Body of pancreas (tissue), 4 donors: ENCODE measurements around the gene DNAJB6. TPM values are rescaled to one million over a fixed set of nuclear protein-coding genes. Genes with fewer than 3 reads are reported as not detected.

Experiments used
- ATAC-seq: fragments of 150-250 bp; one replicate; pipeline ENCODE4 v1.9.1; 2016
- DNase-seq, 4 donors: peaks; one replicate each; pipeline ENCODE4 v3.0.0-alpha.2; 2019
- H3K27ac ChIP-seq, 4 donors: fragments of 200-600 bp; sonication (generic); 1 replicate in 3 of 4; 2 replicates in 1 of 4; pipeline versions ENCODE4 v1.5.1 to v1.6.1; 2016 to 2019; ENCODE audit warnings: mild to moderate bottlenecking in 1 of 4, mixed read lengths in 1 of 4, moderate library complexity in 1 of 4
- H3K27me3 ChIP-seq, 2 donors: fragments of 200-600 bp; sonication (generic); one replicate each; pipeline ENCODE4 v1.6.0; 2016; ENCODE audit warnings: mild to moderate bottlenecking in 1 of 2
- H3K36me3 ChIP-seq, 2 donors: fragments of 200-600 bp; sonication (generic); replicated peaks in 1 of 2; 2 replicates each; pipeline ENCODE4 v1.5.1; 2016; ENCODE audit warnings: low read depth in 2 of 2; ENCODE audit not compliant: insufficient read depth in 1 of 2
- H3K4me1 ChIP-seq: fragments of 200-600 bp; sonication (generic); one replicate; pipeline ENCODE4 v1.6.0; 2016
- H3K4me3 ChIP-seq, 2 donors: fragments of 200-600 bp; sonication (generic); 1 replicate in 1 of 2; 2 replicates in 1 of 2; pipeline ENCODE4 v1.5.1; 2016 to 2019
- H3K9me3 ChIP-seq, 3 donors: fragments of 200-600 bp; sonication (generic); 1 replicate in 2 of 3; 2 replicates in 1 of 3; pipeline ENCODE4 v1.5.1; 2016
- CTCF ChIP-seq, 7 experiments: fragments of 450-650 bp in 4 of 7; fragments of 200-600 bp in 3 of 7; sonication (generic) in 3 of 7; IDR thresholded peaks; one replicate each; pipeline ENCODE4 v1.5.1; 2016 to 2019; ENCODE audit warnings: antibody characterized with exemption in 7 of 7
- POLR2A ChIP-seq, 3 donors: fragments of 450-650 bp; IDR thresholded peaks; one replicate each; pipeline ENCODE4 v1.6.1; 2016; ENCODE audit warnings: antibody characterized with exemption in 3 of 3, mild to moderate bottlenecking in 2 of 3
- WGBS, 2 donors: methylation state at CpG; one replicate each; pipeline ENCODE4 v1.1.5; 2017; 5-methylcytosine and 5-hydroxymethylcytosine counted together
- intact Hi-C: fragments of 100-400 bp; cut with DNase I; formaldehyde crosslinking; loops from one replicate; pipeline ENCODE4 v1.15.1; 2023
- total RNA-seq, 2 donors: library from RNA; depleted of rRNA; stranded (reverse); fragments of >200 nt; gene quantifications; one replicate each; pipeline ENCODE4 v1.1.0, GENCODE V29; 2016

The DNAJB6 gene
- total RNA-seq, 2 donors from 2014 or later: 26.5 to 32.0 TPM

DNA sequence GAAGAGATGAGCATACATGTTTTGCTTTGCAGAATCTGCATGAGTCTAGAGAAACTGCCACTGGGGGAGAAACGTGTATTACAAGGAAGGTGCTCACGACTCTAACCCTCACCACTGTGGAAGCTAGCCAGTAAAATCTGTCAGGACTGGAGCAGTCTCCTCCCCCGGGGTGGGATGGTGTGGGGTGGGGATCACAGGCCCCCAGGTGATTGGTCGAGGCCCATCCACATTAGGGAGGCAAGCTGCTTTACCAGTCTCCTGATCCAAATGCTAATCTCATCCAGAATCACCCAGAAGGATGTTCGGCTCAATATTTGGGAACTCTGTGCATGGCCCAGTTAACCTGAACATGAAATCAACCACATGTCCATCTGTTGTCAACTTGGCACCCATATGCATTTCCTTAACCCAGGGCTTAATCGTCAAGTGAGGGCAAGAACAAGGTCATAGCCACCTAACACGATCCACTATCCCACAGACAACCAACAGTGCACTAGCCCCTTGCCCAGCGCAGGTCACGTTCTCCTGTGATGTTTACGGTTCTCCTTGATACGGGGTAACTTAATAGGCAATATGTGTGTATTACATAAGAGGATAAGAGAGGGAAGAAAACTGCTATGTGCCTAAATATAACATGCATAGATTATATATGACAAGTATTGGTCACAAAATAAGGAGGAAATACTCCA is 40.8 kb downstream of the DNAJB6 start:
- Histone ChIP-seq H3K4me3 (no peak overlapping the region), H3K27ac (no peak overlapping the region), H3K27me3 (no peaks in the 10 kb centered on the region), H3K4me1 (no peaks in the 10 kb centered on the region), H3K36me3 (peaks cover 0 to 1% of the 10 kb centered on the region in 2 donors), H3K9me3 (no peaks in the 10 kb centered on the region)
- ATAC-seq: no peak
- no peak for DNase-seq
- 78 to 79% methylated on average over 9 to 11 of the region's 11 CpGs for WGBS, 2 donors
- intact Hi-C loops: no loop called here
- TF ChIP-seq POLR2A (IDR thresholded peaks at IDR 0.05) (no peak), CTCF (IDR thresholded peaks at IDR 0.05) (no peak)

GRCh38 chr7:157378390-157378789 is 41.6 kb downstream of the DNAJB6 start:
- Histone ChIP-seq H3K27me3 (no peaks in the 10 kb centered on the region), H3K4me3 (no peak overlapping the region), H3K9me3 (no peaks in the 10 kb centered on the region), H3K27ac (no peak overlapping the region), H3K36me3 (no peaks in the 10 kb centered on the region), H3K4me1 (no peaks in the 10 kb centered on the region)
- ATAC-seq (no peak), DNase-seq (no peak)
- TF ChIP-seq POLR2A (IDR thresholded peaks at IDR 0.05): no peak
- no peak for TF ChIP-seq CTCF (IDR thresholded peaks at IDR 0.05)
- intact Hi-C loops: no loop called here
- WGBS, 2 donors: 90 to 94% methylated on average over 16 of the region's 16 CpGs

DNA sequence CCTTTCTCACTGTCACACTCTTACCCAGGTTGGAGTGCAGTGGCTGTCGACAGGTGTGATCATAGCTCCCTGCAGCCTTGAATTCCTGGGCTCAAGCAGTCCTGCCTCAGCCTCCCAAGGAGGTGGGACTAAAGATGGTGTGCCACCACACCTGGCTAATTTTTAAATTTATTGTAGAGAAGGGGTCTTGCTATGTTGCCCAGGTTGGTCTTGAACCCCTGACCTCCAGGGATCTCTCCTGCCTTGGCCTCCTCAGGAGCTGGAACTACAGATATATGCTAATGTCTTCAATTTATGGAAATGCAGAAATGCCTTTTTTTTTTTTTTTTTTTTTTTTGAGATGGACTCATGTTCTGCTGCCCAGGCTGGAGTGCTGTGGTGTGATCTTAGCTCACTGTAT is 42.7 kb downstream of the DNAJB6 start:
- ATAC-seq: no peak
- peaks cover 6% of the 10 kb centered on the region for H3K4me1 ChIP-seq
- no peaks in the 10 kb centered on the region for H3K27me3 ChIP-seq
- no peak overlapping the region for H3K4me3 ChIP-seq
- no peak for TF ChIP-seq POLR2A (IDR thresholded peaks at IDR 0.05)
- no peak for TF ChIP-seq CTCF (IDR thresholded peaks at IDR 0.05)
- peaks cover 0 to 1% of the 10 kb centered on the region in 2 donors for H3K36me3 ChIP-seq
- no peak overlapping the region for H3K27ac ChIP-seq
- 86 to 88% methylated on average over 1 of the region's 1 CpG for whole genome bisulfite sequencing, 2 donors
- no peaks in the 10 kb centered on the region for H3K9me3 ChIP-seq
- no peak for DNase-seq
- intact Hi-C loops: no loop called here

DNA sequence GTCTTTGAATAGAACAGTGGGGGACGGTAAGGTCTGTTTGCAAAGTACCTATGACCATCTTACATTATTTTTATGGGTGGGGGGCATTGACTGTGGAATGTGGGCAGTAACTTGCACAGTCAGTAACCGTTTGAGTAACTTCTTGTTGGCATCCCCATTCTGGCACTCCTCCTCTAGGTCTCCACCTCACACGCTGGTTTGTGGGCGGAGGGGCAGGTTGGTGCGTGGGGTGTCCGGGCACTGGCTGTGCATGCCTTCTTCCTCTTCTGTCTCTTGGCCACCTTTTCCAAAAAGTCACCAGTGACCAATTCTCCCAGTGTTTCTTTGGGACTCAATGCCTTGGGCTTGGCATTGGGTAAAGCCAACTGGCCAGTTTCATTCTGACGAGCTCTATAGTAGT is 43.6 kb downstream of the DNAJB6 start:
- no peak for DNase-seq
- no peak overlapping the region for H3K27ac ChIP-seq
- no peak overlapping the region for H3K4me3 ChIP-seq
- ATAC-seq: no peak
- peaks cover 7% of the 10 kb centered on the region for H3K4me1 ChIP-seq
- H3K27me3 ChIP-seq: no peaks in the 10 kb centered on the region
- 78 to 90% methylated on average over 7 of the region's 7 CpGs for WGBS, 2 donors
- peaks cover 0 to 1% of the 10 kb centered on the region in 2 donors for H3K36me3 ChIP-seq
- no peak for TF ChIP-seq CTCF (IDR thresholded peaks at IDR 0.05)
- intact Hi-C loops: no loop called here
- no peaks in the 10 kb centered on the region for H3K9me3 ChIP-seq

DNA sequence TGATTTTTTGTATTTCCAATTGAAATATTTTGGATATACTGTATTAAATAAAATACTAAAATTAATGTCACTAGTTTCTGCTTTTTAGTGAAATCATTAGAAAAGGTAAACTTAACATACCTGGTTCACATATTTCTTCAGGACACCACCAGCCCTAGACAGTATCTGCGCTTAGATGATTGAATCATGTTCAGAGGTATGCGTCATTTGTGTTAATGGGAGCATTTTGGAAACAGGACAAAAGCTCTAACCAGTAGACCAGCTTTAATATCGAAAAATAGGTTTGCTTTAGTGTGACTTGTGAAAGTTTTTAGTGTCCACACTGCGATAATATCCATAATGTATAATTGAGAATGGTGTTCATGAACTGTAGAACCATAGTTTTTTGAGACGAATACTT is 47.1 kb downstream of the DNAJB6 start:
- H3K9me3 ChIP-seq: no peaks in the 10 kb centered on the region
- no peak overlapping the region for H3K27ac ChIP-seq
- 93 to 94% methylated on average over 5 of the region's 5 CpGs for WGBS, 2 donors
- no peak overlapping the region for H3K4me3 ChIP-seq
- no peak for ATAC-seq
- H3K27me3 ChIP-seq: no peaks in the 10 kb centered on the region
- H3K36me3 ChIP-seq: peaks cover 0 to 3% of the 10 kb centered on the region in 2 donors
- TF ChIP-seq CTCF (IDR thresholded peaks at IDR 0.05) (no peak), POLR2A (IDR thresholded peaks at IDR 0.05) (no peak)
- H3K4me1 ChIP-seq: peaks cover 7% of the 10 kb centered on the region
- intact Hi-C loops: no loop called here
- no peak for DNase-seq
